ENCODE data around the gene GNPDA2. TPM values are rescaled to one million over a fixed set of nuclear protein-coding genes. Genes with fewer than 3 reads are reported as not detected.

The GNPDA2 gene
- total and polyA plus RNA-seq, 8 donors: 2.6 to 10.1 (median 4.4) TPM

- intact Hi-C loops (cut with DNase I): no loop called here
Observed at GRCh38 chr4:44678094-44679041, 48.0 kb downstream of the GNPDA2 start, which contains the start of gene GUF1. GUF1 (plus strand) TSS chr4:44678420; CDS start chr4:44678623, 203 bp downstream.

GRCh38 chr4:44675366-44675765 lies 51.0 kb downstream of the GNPDA2 start:
- Histone ChIP-seq H3K4me3 (no peak overlapping the region), H3K9me3 (no peaks in the 10 kb centered on the region), H3K27ac (no peak overlapping the region), H3K36me3 (no peaks in the 10 kb centered on the region), H3K4me1 (peaks cover 5 to 11% (median 6%) of the 10 kb centered on the region in 3 donors), H3K27me3 (no peaks in the 10 kb centered on the region)
- TF ChIP-seq CTCF (IDR thresholded peaks at IDR 0.05): no peak
- FAIRE-seq (no peak), DNase-seq (no peak), ATAC-seq (no peak)
- intact Hi-C loops (cut with DNase I): no loop called here
- WGBS, 2 donors: 54 to 62% methylated on average over 5 of the region's 5 CpGs

More at GRCh38 chr4:44678094-44679041, 48.0 kb downstream of the GNPDA2 start, which contains the start of gene GUF1:
- Histone ChIP-seq H3K4me3 (peak within 1 kb of the TSS; percentile 70 to 85 (median 78)), H3K27me3 (no peaks in the 10 kb centered on the region), H3K9me3 (no peaks in the 10 kb centered on the region), H3K36me3 (peaks cover 0 to under 1% (median 0%) of the 10 kb centered on the region in 3 donors), H3K27ac (peak within 1 kb of the TSS; percentile 82 to 91 (median 86)), H3K4me1 (peaks cover 5 to 23% (median 6%) of the 10 kb centered on the region in 3 donors)
- WGBS, 2 donors: 0 to 1% methylated on average over 57 of the region's 57 CpGs
- FAIRE-seq: peak; percentile 85
- peak; percentile 85 to 96 (median 89) for DNase-seq
- no peak for TF ChIP-seq CTCF (IDR thresholded peaks at IDR 0.05)
- peak; percentile 95 to 99 (median 98) for ATAC-seq

- WGBS, 2 donors: 64 to 72% methylated on average over 1 of the region's 1 CpG
- no peak overlapping the region for H3K4me3 ChIP-seq
- no peak for DNase-seq
- TF ChIP-seq CTCF (IDR thresholded peaks at IDR 0.05): no peak
- no peaks in the 10 kb centered on the region for H3K36me3 ChIP-seq
- H3K27me3 ChIP-seq: no peaks in the 10 kb centered on the region
- intact Hi-C loops (cut with DNase I): no loop called here
- ATAC-seq: no peak
- H3K27ac ChIP-seq: no peak overlapping the region
- no peak for FAIRE-seq
- H3K9me3 ChIP-seq: no peaks in the 10 kb centered on the region
- H3K4me1 ChIP-seq: peaks cover 2 to 4% (median 2%) of the 10 kb centered on the region in 3 donors
Observed at GRCh38 chr4:44674471-44674870, 51.9 kb downstream of the GNPDA2 start.

- no peak for DNase-seq
- ATAC-seq: no peak
- Histone ChIP-seq H3K36me3 (no peaks in the 10 kb centered on the region), H3K27me3 (no peaks in the 10 kb centered on the region), H3K27ac (no peak overlapping the region), H3K4me1 (no peaks in the 10 kb centered on the region), H3K4me3 (no peak overlapping the region), H3K9me3 (no peaks in the 10 kb centered on the region)
- intact Hi-C loops (cut with DNase I): no loop called here
- no peak for TF ChIP-seq CTCF (IDR thresholded peaks at IDR 0.05)
- WGBS, 2 donors: 81 to 88% methylated on average over 3 of the region's 3 CpGs
- FAIRE-seq: no peak
Observed at GRCh38 chr4:44671636-44672035, 54.7 kb downstream of the GNPDA2 start.
